ENCODE results near the gene MX2.
A peak's percentile ranks its signal among the peaks of the same experiment; 100 is the strongest.
"Not testable (repeated sequence)": the region's sequence is repeated elsewhere in the genome, so short reads cannot be mapped to it uniquely, and the experiment has no call there.

MX2 gene

GRCh38 chr21:41349126-41349525, 12.7 kb upstream of the MX2 start:
- Mint-ChIP-seq H3K27me3 (peaks cover 22% of the 10 kb centered on the region), H3K4me3 (no peak overlapping the region), H3K36me3 (ENCODE audit: low read depth) (no peaks in the 10 kb centered on the region), H3K9me3 (no peaks in the 10 kb centered on the region), H3K27ac (no peak overlapping the region), H3K4me1 (ENCODE audit: low read depth) (peaks cover 24% of the 10 kb centered on the region)
- intact Hi-C loops (cut with micrococcal nuclease), result no loop called here

GRCh38 chr21:41349619-41350390, 12.0 kb upstream of the MX2 start:
- H3K4me1 Mint-ChIP-seq (ENCODE audit: low read depth), result peaks cover 24% of the 10 kb centered on the region
- H3K27me3 Mint-ChIP-seq, result peaks cover 19% of the 10 kb centered on the region
- H3K4me3 Mint-ChIP-seq, result no peak overlapping the region
- intact Hi-C loops (cut with micrococcal nuclease), result no loop called here
- H3K9me3 Mint-ChIP-seq, result no peaks in the 10 kb centered on the region
- H3K27ac Mint-ChIP-seq, result no peak overlapping the region
- H3K36me3 Mint-ChIP-seq (ENCODE audit: low read depth), result no peaks in the 10 kb centered on the region

GRCh38 chr21:41350436-41351155, 11.2 kb upstream of the MX2 start:
- H3K4me1 Mint-ChIP-seq (ENCODE audit: low read depth), result peaks cover 24% of the 10 kb centered on the region
- intact Hi-C loops (cut with micrococcal nuclease), result no loop called here
- H3K4me3 Mint-ChIP-seq, result no peak overlapping the region
- no peak overlapping the region for H3K27ac Mint-ChIP-seq
- peaks cover 17% of the 10 kb centered on the region for H3K27me3 Mint-ChIP-seq
- H3K36me3 Mint-ChIP-seq (ENCODE audit: low read depth), result no peaks in the 10 kb centered on the region
- no peaks in the 10 kb centered on the region for H3K9me3 Mint-ChIP-seq

- H3K27ac Mint-ChIP-seq, result peak overlapping the region; percentile 21
- intact Hi-C loops (cut with micrococcal nuclease), result no loop called here
These were observed 4.3 kb upstream of the MX2 start for GRCh38 chr21:41357546-41357945.

GRCh38 chr21:41358193-41359166, 3.3 kb upstream of the MX2 start:
- no peak overlapping the region for H3K4me3 Mint-ChIP-seq
- peak overlapping the region; percentile 21 for H3K27ac Mint-ChIP-seq
- H3K36me3 Mint-ChIP-seq (ENCODE audit: low read depth), result peaks cover 9% of the 10 kb centered on the region
- H3K27me3 Mint-ChIP-seq, result no peaks in the 10 kb centered on the region
- intact Hi-C loops (cut with micrococcal nuclease), result no loop called here
- no peaks in the 10 kb centered on the region for H3K9me3 Mint-ChIP-seq
- H3K4me1 Mint-ChIP-seq (ENCODE audit: low read depth), result peaks cover 29% of the 10 kb centered on the region

More at GRCh38 chr21:41357546-41357945, 4.3 kb upstream of the MX2 start:
- Mint-ChIP-seq H3K9me3 (no peaks in the 10 kb centered on the region), H3K4me1 (ENCODE audit: low read depth) (peaks cover 20% of the 10 kb centered on the region), H3K4me3 (no peak overlapping the region), H3K27me3 (no peaks in the 10 kb centered on the region), H3K36me3 (ENCODE audit: low read depth) (peaks cover 9% of the 10 kb centered on the region)

- H3K4me1 Mint-ChIP-seq (ENCODE audit: low read depth), result peaks cover 37% of the 10 kb centered on the region
- peak overlapping the region; percentile 99 for H3K27ac Mint-ChIP-seq
- no peaks in the 10 kb centered on the region for H3K27me3 Mint-ChIP-seq
- no peak overlapping the region for H3K4me3 Mint-ChIP-seq
- intact Hi-C loops (cut with micrococcal nuclease), result no loop called here
- no peaks in the 10 kb centered on the region for H3K9me3 Mint-ChIP-seq
- peaks cover 9% of the 10 kb centered on the region for H3K36me3 Mint-ChIP-seq (ENCODE audit: low read depth)
These were observed 2.5 kb upstream of the MX2 start for GRCh38 chr21:41359286-41359685.

GRCh38 chr21:41359754-41360071, 2.1 kb upstream of the MX2 start:
- not testable (repeated sequence) for H3K4me3 Mint-ChIP-seq; H3K27me3 Mint-ChIP-seq; H3K9me3 Mint-ChIP-seq; H3K36me3 Mint-ChIP-seq (ENCODE audit: low read depth)
- peaks cover 37% of the 10 kb centered on the region for H3K4me1 Mint-ChIP-seq (ENCODE audit: low read depth)
- H3K27ac Mint-ChIP-seq, result peak overlapping the region; percentile 99
- intact Hi-C loops (cut with micrococcal nuclease), result loop anchor here (2.0 kb wide), 1 partner anchor 37 kb away; no protein-coding TSS in a partner anchor

- intact Hi-C loops (cut with micrococcal nuclease), result loop anchor here (2.0 kb wide), 1 partner anchor 37 kb away; no protein-coding TSS in a partner anchor
- H3K4me3 Mint-ChIP-seq, result no peak overlapping the region
- H3K4me1 Mint-ChIP-seq (ENCODE audit: low read depth), result peaks cover 37% of the 10 kb centered on the region
- peak overlapping the region; percentile 99 for H3K27ac Mint-ChIP-seq
- peaks cover 15% of the 10 kb centered on the region for H3K36me3 Mint-ChIP-seq (ENCODE audit: low read depth)
- no peaks in the 10 kb centered on the region for H3K27me3 Mint-ChIP-seq
- no peaks in the 10 kb centered on the region for H3K9me3 Mint-ChIP-seq
These were observed 1.6 kb upstream of the MX2 start for GRCh38 chr21:41360072-41360821.

GRCh38 chr21:41361053-41361785, 608 bp upstream of the MX2 start:
- intact Hi-C loops (cut with micrococcal nuclease), result loop anchor here (2.0 kb wide), 1 partner anchor 36 kb away; no protein-coding TSS in a partner anchor
- Mint-ChIP-seq H3K9me3 (no peaks in the 10 kb centered on the region), H3K27ac (peak overlapping the region; percentile 99), H3K27me3 (no peaks in the 10 kb centered on the region), H3K36me3 (ENCODE audit: low read depth) (peaks cover 23% of the 10 kb centered on the region), H3K4me3 (peak overlapping the region; percentile 92), H3K4me1 (ENCODE audit: low read depth) (peaks cover 43% of the 10 kb centered on the region)

GRCh38 chr21:41362605-41363369, 960 bp downstream of the MX2 start:
- H3K36me3 Mint-ChIP-seq (ENCODE audit: low read depth), result peaks cover 26% of the 10 kb centered on the region
- peak overlapping the region; percentile 92 for H3K4me3 Mint-ChIP-seq
- no peaks in the 10 kb centered on the region for H3K27me3 Mint-ChIP-seq
- intact Hi-C loops (cut with micrococcal nuclease), result loop anchor here (2.0 kb wide), 1 partner anchor 58 kb away; no protein-coding TSS in a partner anchor
- no peaks in the 10 kb centered on the region for H3K9me3 Mint-ChIP-seq
- H3K4me1 Mint-ChIP-seq (ENCODE audit: low read depth), result peaks cover 56% of the 10 kb centered on the region
- peak overlapping the region; percentile 99 for H3K27ac Mint-ChIP-seq

- H3K4me3 Mint-ChIP-seq, result peak overlapping the region; percentile 92
- peaks cover 65% of the 10 kb centered on the region for H3K4me1 Mint-ChIP-seq (ENCODE audit: low read depth)
- H3K27ac Mint-ChIP-seq, result peak overlapping the region; percentile 99
- peaks cover 35% of the 10 kb centered on the region for H3K36me3 Mint-ChIP-seq (ENCODE audit: low read depth)
- H3K27me3 Mint-ChIP-seq, result no peaks in the 10 kb centered on the region
- no peaks in the 10 kb centered on the region for H3K9me3 Mint-ChIP-seq
- intact Hi-C loops (cut with micrococcal nuclease), result loop anchor here (2.0 kb wide), 1 partner anchor 57 kb away; no protein-coding TSS in a partner anchor
These were observed 1.8 kb downstream of the MX2 start for GRCh38 chr21:41363370-41364270.

Data from dendritic cell treated with granulocyte-macrophage colony-stimulating factor and Interleukin-4, amounts not matched to agents 40 ng/mL and 50 ng/mL, for 4 days (primary cell).